Esophagus (tissue), 2 donors: ENCODE measurements around the gene ANKS6. TPM values are rescaled to one million over a fixed set of nuclear protein-coding genes. Genes with fewer than 3 reads are reported as not detected.

Source experiments
- H3K27ac ChIP-seq, 2 donors: one replicate each; pipeline ENCODE4 v1.5.1; 2013; ENCODE audit warnings: low read depth in 2 of 2, mild to moderate bottlenecking in 2 of 2, inconsistent platforms in 1 of 2, low read length in 1 of 2, moderate library complexity in 1 of 2
- H3K27me3 ChIP-seq, 2 donors: one replicate each; pipeline ENCODE4 v1.6.1; 2013; ENCODE audit warnings: low read length in 2 of 2, control low read depth in 1 of 2, mild to moderate bottlenecking in 1 of 2; ENCODE audit not compliant: insufficient read depth in 2 of 2, control insufficient read depth in 1 of 2
- H3K36me3 ChIP-seq, 2 donors: one replicate each; pipeline ENCODE4 v1.6.1; 2013; ENCODE audit warnings: low read length in 1 of 2; ENCODE audit not compliant: control insufficient read depth in 2 of 2, insufficient read depth in 2 of 2
- H3K4me1 ChIP-seq, 2 donors: one replicate each; pipeline ENCODE4 v1.6.1; 2013; ENCODE audit warnings: low read length in 1 of 2; ENCODE audit not compliant: control insufficient read depth in 2 of 2, insufficient read depth in 2 of 2
- H3K4me3 ChIP-seq, 2 donors: one replicate each; pipeline ENCODE4 v1.5.1; 2013; ENCODE audit warnings: low read length in 2 of 2, mild to moderate bottlenecking in 2 of 2, low read depth in 1 of 2, moderate library complexity in 1 of 2
- H3K9me3 ChIP-seq, 2 donors: one replicate each; pipeline ENCODE4 v1.6.1; 2013; ENCODE audit warnings: mild to moderate bottlenecking in 2 of 2, low read depth in 1 of 2, low read length in 1 of 2, moderate library complexity in 1 of 2; ENCODE audit not compliant: control insufficient read depth in 2 of 2, insufficient read depth in 1 of 2
- WGBS, 2 donors: extraction: QIAGEN DNeasy Blood & Tissue Kit; methylation state at CpG; one replicate each; pipeline ENCODE4 v1.1.7; 2013; 5-methylcytosine and 5-hydroxymethylcytosine counted together
- polyA plus RNA-seq, 2 donors: library from polyadenylated mRNA; stranded (reverse); fragments of 200-250 nt; gene quantifications; one replicate each; pipeline ENCODE4 v1.2.3, GENCODE V29; 2013
- donor health status: healthy with polysubstance abuse.
- donor health status: Bipolar disorder and iron deficiency.

Gene ANKS6
- polyA plus RNA-seq, 2 donors: 9.6 to 12.9 TPM

- H3K27ac ChIP-seq: no peak overlapping the region
- 84 to 93% methylated on average over 7 of the region's 7 CpGs for WGBS, 2 donors
- no peak overlapping the region for H3K4me3 ChIP-seq
- H3K36me3 ChIP-seq: peaks cover 8 to 26% of the 10 kb centered on the region in 2 donors
- no peaks in the 10 kb centered on the region for H3K27me3 ChIP-seq
- H3K4me1 ChIP-seq: no peaks in the 10 kb centered on the region
- H3K9me3 ChIP-seq: no peaks in the 10 kb centered on the region
Measured at GRCh38 chr9:98745470-98745869, 50.9 kb downstream of the ANKS6 start.

- no peak overlapping the region for H3K27ac ChIP-seq
- no peaks in the 10 kb centered on the region for H3K27me3 ChIP-seq
- no peaks in the 10 kb centered on the region for H3K9me3 ChIP-seq
- 91 to 96% methylated on average over 14 of the region's 14 CpGs for WGBS, 2 donors
- no peak overlapping the region for H3K4me3 ChIP-seq
- H3K36me3 ChIP-seq: peaks cover 8 to 23% of the 10 kb centered on the region in 2 donors
- no peaks in the 10 kb centered on the region for H3K4me1 ChIP-seq
Measured at GRCh38 chr9:98743818-98744611, 52.3 kb downstream of the ANKS6 start.

- Histone ChIP-seq H3K36me3 (peaks cover 8 to 21% of the 10 kb centered on the region in 2 donors), H3K27me3 (no peaks in the 10 kb centered on the region), H3K4me3 (no peak overlapping the region), H3K9me3 (no peaks in the 10 kb centered on the region), H3K4me1 (no peaks in the 10 kb centered on the region), H3K27ac (no peak overlapping the region)
- WGBS, 2 donors: 94 to 95% methylated on average over 2 of the region's 2 CpGs
Measured at GRCh38 chr9:98743329-98743728, 53.0 kb downstream of the ANKS6 start.

GRCh38 chr9:98742325-98743280, 53.8 kb downstream of the ANKS6 start:
- Histone ChIP-seq H3K27me3 (no peaks in the 10 kb centered on the region), H3K4me3 (no peak overlapping the region), H3K4me1 (no peaks in the 10 kb centered on the region), H3K9me3 (no peaks in the 10 kb centered on the region), H3K27ac (no peak overlapping the region), H3K36me3 (peaks cover 8 to 18% of the 10 kb centered on the region in 2 donors)
- WGBS, 2 donors: 70 to 82% methylated on average over 9 to 10 of the region's 10 CpGs

GRCh38 chr9:98740226-98740881, 56.0 kb downstream of the ANKS6 start:
- 92 to 94% methylated on average over 8 of the region's 8 CpGs for WGBS, 2 donors
- Histone ChIP-seq H3K36me3 (peaks cover 12 to 14% of the 10 kb centered on the region in 2 donors), H3K27ac (no peak overlapping the region), H3K27me3 (no peaks in the 10 kb centered on the region), H3K4me3 (no peak overlapping the region), H3K4me1 (no peaks in the 10 kb centered on the region), H3K9me3 (no peaks in the 10 kb centered on the region)

- Histone ChIP-seq H3K36me3 (peaks cover 11 to 14% of the 10 kb centered on the region in 2 donors), H3K4me1 (no peaks in the 10 kb centered on the region), H3K4me3 (no peak overlapping the region), H3K9me3 (no peaks in the 10 kb centered on the region), H3K27ac (no peak overlapping the region), H3K27me3 (no peaks in the 10 kb centered on the region)
- 95 to 97% methylated on average over 3 of the region's 3 CpGs for WGBS, 2 donors
Measured at GRCh38 chr9:98738741-98739140, 57.6 kb downstream of the ANKS6 start.

GRCh38 chr9:98736226-98736625, 60.1 kb downstream of the ANKS6 start:
- Histone ChIP-seq H3K27me3 (no peaks in the 10 kb centered on the region), H3K36me3 (peaks cover 11 to 16% of the 10 kb centered on the region in 2 donors), H3K9me3 (no peaks in the 10 kb centered on the region), H3K4me1 (no peaks in the 10 kb centered on the region), H3K27ac (no peak overlapping the region), H3K4me3 (no peak overlapping the region)
- 84 to 89% methylated on average over 12 of the region's 12 CpGs for WGBS, 2 donors

GRCh38 chr9:98732801-98733200, 63.6 kb downstream of the ANKS6 start:
- Histone ChIP-seq H3K9me3 (no peaks in the 10 kb centered on the region), H3K27ac (no peak overlapping the region), H3K4me1 (no peaks in the 10 kb centered on the region), H3K27me3 (no peaks in the 10 kb centered on the region), H3K36me3 (peaks cover 11 to 14% of the 10 kb centered on the region in 2 donors), H3K4me3 (no peak overlapping the region)
- 55 to 72% methylated on average over 9 of the region's 9 CpGs for WGBS, 2 donors

GRCh38 chr9:98732091-98732490, 64.3 kb downstream of the ANKS6 start:
- peaks cover 11 to 14% of the 10 kb centered on the region in 2 donors for H3K36me3 ChIP-seq
- H3K4me3 ChIP-seq: no peak overlapping the region
- no peaks in the 10 kb centered on the region for H3K4me1 ChIP-seq
- WGBS, 2 donors: 85 to 88% methylated on average over 10 of the region's 10 CpGs
- H3K9me3 ChIP-seq: no peaks in the 10 kb centered on the region
- H3K27ac ChIP-seq: no peak overlapping the region
- no peaks in the 10 kb centered on the region for H3K27me3 ChIP-seq
